ENCODE data around the gene POU6F2.

POU6F2 gene

DNA sequence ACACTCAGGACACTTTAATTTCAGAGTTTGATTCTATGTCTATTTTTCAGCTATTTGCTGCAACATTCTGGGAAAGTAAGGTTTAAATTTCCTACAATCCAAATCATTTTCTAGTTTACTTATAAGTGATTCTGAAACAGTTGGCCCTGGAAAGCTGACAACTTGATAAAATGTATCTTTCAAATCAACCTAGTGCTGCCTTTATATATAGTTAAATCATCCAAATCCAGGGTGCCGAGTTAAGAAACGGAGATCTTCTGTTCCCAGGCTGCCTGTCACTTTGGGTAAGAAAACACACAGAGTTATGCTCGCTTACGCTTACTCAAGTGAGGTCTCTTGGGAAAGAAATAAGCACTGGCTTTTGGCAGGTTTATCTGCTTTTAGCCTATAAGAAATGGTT, 175.0 kb downstream of the POU6F2 start (continued):
- TF ChIP-seq GFI1B (tag by site-specific recombination; IDR thresholded peaks at IDR 0.05) (no peak), KLF7 (tag by site-specific recombination; IDR thresholded peaks at IDR 0.05; ENCODE audit: borderline replicate concordance) (no peak), ZNF2 (tag by site-specific recombination; IDR thresholded peaks at IDR 0.05) (no peak), ZNF707 (tag by site-specific recombination; IDR thresholded peaks at IDR 0.05) (no peak), ZNF302 (tag by site-specific recombination; IDR thresholded peaks at IDR 0.05; ENCODE audit: low read depth) (no peak), ZNF777 (tag by site-specific recombination; IDR thresholded peaks at IDR 0.05; ENCODE audit: borderline replicate concordance) (no peak)
- TF ChIP-seq, protein P1, sequence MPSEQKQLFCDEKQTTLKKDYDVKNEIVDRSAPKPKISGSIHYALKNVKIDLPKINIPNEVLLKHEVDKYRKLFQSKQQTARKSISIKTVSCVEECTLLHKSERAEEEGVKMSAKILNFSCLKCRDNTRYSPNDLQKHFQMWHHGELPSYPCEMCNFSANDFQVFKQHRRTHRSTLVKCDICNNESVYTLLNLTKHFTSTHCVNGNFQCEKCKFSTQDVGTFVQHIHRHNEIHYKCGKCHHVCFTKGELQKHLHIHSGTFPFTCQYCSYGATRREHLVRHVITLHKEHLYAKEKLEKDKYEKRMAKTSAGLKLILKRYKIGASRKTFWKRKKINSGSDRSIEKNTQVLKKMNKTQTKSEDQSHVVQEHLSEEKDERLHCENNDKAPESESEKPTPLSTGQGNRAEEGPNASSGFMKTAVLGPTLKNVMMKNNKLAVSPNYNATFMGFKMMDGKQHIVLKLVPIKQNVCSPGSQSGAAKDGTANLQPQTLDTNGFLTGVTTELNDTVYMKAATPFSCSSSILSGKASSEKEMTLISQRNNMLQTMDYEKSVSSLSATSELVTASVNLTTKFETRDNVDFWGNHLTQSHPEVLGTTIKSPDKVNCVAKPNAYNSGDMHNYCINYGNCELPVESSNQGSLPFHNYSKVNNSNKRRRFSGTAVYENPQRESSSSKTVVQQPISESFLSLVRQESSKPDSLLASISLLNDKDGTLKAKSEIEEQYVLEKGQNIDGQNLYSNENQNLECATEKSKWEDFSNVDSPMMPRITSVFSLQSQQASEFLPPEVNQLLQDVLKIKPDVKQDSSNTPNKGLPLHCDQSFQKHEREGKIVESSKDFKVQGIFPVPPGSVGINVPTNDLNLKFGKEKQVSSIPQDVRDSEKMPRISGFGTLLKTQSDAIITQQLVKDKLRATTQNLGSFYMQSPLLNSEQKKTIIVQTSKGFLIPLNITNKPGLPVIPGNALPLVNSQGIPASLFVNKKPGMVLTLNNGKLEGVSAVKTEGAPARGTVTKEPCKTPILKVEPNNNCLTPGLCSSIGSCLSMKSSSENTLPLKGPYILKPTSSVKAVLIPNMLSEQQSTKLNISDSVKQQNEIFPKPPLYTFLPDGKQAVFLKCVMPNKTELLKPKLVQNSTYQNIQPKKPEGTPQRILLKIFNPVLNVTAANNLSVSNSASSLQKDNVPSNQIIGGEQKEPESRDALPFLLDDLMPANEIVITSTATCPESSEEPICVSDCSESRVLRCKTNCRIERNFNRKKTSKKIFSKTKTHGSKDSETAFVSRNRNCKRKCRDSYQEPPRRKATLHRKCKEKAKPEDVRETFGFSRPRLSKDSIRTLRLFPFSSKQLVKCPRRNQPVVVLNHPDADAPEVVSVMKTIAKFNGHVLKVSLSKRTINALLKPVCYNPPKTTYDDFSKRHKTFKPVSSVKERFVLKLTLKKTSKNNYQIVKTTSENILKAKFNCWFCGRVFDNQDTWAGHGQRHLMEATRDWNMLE (tag by site-specific recombination; conservative IDR thresholded peaks at IDR 0.05; ENCODE audit: low read depth): no peak
- TF ChIP-seq, protein P2, sequence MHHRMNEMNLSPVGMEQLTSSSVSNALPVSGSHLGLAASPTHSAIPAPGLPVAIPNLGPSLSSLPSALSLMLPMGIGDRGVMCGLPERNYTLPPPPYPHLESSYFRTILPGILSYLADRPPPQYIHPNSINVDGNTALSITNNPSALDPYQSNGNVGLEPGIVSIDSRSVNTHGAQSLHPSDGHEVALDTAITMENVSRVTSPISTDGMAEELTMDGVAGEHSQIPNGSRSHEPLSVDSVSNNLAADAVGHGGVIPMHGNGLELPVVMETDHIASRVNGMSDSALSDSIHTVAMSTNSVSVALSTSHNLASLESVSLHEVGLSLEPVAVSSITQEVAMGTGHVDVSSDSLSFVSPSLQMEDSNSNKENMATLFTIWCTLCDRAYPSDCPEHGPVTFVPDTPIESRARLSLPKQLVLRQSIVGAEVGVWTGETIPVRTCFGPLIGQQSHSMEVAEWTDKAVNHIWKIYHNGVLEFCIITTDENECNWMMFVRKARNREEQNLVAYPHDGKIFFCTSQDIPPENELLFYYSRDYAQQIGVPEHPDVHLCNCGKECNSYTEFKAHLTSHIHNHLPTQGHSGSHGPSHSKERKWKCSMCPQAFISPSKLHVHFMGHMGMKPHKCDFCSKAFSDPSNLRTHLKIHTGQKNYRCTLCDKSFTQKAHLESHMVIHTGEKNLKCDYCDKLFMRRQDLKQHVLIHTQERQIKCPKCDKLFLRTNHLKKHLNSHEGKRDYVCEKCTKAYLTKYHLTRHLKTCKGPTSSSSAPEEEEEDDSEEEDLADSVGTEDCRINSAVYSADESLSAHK (tag by site-specific recombination; IDR thresholded peaks at IDR 0.05): no peak
- TF ChIP-seq, protein P3, sequence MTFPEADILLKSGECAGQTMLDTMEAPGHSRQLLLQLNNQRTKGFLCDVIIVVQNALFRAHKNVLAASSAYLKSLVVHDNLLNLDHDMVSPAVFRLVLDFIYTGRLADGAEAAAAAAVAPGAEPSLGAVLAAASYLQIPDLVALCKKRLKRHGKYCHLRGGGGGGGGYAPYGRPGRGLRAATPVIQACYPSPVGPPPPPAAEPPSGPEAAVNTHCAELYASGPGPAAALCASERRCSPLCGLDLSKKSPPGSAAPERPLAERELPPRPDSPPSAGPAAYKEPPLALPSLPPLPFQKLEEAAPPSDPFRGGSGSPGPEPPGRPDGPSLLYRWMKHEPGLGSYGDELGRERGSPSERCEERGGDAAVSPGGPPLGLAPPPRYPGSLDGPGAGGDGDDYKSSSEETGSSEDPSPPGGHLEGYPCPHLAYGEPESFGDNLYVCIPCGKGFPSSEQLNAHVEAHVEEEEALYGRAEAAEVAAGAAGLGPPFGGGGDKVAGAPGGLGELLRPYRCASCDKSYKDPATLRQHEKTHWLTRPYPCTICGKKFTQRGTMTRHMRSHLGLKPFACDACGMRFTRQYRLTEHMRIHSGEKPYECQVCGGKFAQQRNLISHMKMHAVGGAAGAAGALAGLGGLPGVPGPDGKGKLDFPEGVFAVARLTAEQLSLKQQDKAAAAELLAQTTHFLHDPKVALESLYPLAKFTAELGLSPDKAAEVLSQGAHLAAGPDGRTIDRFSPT (tag by site-specific recombination; IDR thresholded peaks at IDR 0.05): no peak
- TF ChIP-seq, protein P4, sequence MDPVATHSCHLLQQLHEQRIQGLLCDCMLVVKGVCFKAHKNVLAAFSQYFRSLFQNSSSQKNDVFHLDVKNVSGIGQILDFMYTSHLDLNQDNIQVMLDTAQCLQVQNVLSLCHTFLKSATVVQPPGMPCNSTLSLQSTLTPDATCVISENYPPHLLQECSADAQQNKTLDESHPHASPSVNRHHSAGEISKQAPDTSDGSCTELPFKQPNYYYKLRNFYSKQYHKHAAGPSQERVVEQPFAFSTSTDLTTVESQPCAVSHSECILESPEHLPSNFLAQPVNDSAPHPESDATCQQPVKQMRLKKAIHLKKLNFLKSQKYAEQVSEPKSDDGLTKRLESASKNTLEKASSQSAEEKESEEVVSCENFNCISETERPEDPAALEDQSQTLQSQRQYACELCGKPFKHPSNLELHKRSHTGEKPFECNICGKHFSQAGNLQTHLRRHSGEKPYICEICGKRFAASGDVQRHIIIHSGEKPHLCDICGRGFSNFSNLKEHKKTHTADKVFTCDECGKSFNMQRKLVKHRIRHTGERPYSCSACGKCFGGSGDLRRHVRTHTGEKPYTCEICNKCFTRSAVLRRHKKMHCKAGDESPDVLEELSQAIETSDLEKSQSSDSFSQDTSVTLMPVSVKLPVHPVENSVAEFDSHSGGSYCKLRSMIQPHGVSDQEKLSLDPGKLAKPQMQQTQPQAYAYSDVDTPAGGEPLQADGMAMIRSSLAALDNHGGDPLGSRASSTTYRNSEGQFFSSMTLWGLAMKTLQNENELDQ (tag by site-specific recombination; IDR thresholded peaks at IDR 0.05; ENCODE audit: low read depth): no peak

DNA sequence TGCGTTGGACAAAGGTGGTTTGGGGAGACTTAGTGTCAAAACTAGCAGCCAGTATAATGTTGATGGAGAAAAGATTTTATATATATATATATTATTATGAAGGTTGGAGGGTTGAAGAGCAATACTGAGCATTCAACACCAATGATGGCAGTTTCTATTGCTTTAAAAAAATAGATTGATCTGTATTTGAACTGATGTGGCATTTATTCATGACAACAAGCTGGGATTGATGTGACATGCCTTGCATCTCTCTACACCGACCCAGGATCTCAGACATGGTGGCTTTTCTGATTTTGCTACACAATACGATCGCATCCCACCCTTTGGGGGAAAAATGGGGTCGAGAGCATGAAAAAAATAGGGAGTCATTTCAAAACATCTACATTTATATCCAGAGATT, 175.4 kb downstream of the POU6F2 start:
- H3K4me1 ChIP-seq (ENCODE audit: control insufficient read depth, insufficient read depth, low read length): no peaks in the 10 kb centered on the region
- POLR2A ChIA-PET: no interaction called here
- no peak overlapping the region for H3K4me3 ChIP-seq (ENCODE audit: low read depth, low read length)
- CTCF ChIA-PET: no interaction called here
- H3K9me3 ChIP-seq (ENCODE audit: control insufficient read depth, insufficient read depth, low read depth, low read length): no peaks in the 10 kb centered on the region
- H3K27ac ChIP-seq (ENCODE audit: extremely low read depth, low read depth, low read length): no peak overlapping the region
- no peaks in the 10 kb centered on the region for H3K36me3 ChIP-seq (ENCODE audit: control insufficient read depth in 2 of 2, insufficient read depth in 1 of 2, low read length in 2 of 2)
- TF ChIP-seq ZNF585B (tag by site-specific recombination; IDR thresholded peaks at IDR 0.05): no peak
- no peak for TF ChIP-seq ZNF623 (tag by site-specific recombination; IDR thresholded peaks at IDR 0.05)
- no peak for TF ChIP-seq ZNF776 (tag by site-specific recombination; IDR thresholded peaks at IDR 0.05; ENCODE audit: borderline replicate concordance)
- TF ChIP-seq ZNF350 (tag by site-specific recombination; IDR thresholded peaks at IDR 0.05): no peak
- TF ChIP-seq, protein P3 (tag by site-specific recombination; IDR thresholded peaks at IDR 0.05): no peak
- no peak for TF ChIP-seq ZNF211 (tag by site-specific recombination; IDR thresholded peaks at IDR 0.05; ENCODE audit: low read depth)
- no peak for TF ChIP-seq ZNF561 (tag by site-specific recombination; IDR thresholded peaks at IDR 0.05; ENCODE audit: borderline replicate concordance)
- no peak for TF ChIP-seq OVOL3 (tag by site-specific recombination; IDR thresholded peaks at IDR 0.05)
- TF ChIP-seq, protein P5, sequence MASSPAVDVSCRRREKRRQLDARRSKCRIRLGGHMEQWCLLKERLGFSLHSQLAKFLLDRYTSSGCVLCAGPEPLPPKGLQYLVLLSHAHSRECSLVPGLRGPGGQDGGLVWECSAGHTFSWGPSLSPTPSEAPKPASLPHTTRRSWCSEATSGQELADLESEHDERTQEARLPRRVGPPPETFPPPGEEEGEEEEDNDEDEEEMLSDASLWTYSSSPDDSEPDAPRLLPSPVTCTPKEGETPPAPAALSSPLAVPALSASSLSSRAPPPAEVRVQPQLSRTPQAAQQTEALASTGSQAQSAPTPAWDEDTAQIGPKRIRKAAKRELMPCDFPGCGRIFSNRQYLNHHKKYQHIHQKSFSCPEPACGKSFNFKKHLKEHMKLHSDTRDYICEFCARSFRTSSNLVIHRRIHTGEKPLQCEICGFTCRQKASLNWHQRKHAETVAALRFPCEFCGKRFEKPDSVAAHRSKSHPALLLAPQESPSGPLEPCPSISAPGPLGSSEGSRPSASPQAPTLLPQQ (tag by site-specific recombination; IDR thresholded peaks at IDR 0.05): no peak
- TF ChIP-seq, protein P6, sequence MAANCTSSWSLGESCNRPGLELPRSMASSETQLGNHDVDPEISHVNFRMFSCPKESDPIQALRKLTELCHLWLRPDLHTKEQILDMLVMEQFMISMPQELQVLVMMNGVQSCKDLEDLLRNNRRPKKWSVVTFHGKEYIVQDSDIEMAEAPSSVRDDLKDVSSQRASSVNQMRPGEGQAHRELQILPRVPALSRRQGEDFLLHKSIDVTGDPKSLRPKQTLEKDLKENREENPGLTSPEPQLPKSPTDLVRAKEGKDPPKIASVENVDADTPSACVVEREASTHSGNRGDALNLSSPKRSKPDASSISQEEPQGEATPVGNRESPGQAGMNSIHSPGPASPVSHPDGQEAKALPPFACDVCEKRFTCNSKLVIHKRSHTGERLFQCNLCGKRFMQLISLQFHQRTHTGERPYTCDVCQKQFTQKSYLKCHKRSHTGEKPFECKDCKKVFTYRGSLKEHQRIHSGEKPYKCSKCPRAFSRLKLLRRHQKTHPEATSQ (tag by site-specific recombination; IDR thresholded peaks at IDR 0.05): no peak

Data from HEK293 (cell line).